GM18499 (cell line): Measurements from ENCODE around the gene NEK9.

Source experiments
- ATAC-seq: cut with Tn5 transposase; IDR thresholded peaks from one replicate; pipeline ENCODE4 v1.9.1; 2021; ENCODE audit warnings: moderate number of reproducible peaks; ENCODE audit not compliant: insufficient read depth, unreplicated experiment

NEK9 gene

DNA sequence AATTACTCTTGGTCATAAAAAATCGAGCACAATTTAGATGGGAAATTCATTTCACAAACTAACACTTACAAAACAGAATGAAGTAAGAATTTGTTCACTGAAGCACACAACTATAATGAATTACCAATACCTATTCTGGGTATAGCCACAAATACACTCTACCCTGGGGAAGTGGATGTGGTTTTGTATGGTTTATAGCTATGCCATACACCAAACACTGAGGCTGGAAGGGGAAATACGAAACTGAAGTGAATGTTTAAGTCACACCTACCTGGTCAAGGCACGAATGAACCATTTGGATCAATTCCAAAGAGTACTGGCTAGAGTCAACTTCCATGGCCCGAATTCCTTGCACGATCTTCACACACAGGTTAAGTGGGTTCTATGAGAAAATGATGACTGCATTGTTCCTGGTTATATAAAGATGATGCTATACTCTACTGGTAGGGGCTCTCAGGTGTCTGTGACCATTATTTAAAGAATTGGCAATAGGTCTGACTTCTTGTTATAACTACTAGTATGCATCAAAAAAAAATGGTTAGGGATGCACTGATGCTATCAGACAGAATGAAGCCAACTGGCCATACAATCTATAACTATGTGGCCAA lies 12.8 kb downstream of the NEK9 start:
- no peak for ATAC-seq

DNA sequence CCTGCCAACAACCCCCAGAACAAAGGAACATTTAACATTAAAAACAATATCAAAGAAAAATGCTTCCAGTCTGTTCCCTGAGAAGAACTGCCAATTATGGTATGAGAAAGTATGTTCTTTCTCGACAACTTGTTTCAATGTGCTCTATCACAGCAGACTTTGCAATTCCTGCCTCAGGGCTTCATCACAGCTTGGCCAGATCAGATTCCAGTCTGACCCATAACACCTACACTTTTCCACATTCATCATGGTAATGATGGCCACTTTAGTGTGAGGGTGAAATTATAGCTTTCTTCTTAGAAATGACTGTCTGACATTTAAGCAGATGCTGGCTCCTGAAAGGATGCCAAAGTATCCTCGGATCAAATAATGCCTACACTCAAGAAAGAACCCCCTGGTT lies 17.0 kb downstream of the NEK9 start:
- no peak for ATAC-seq

DNA sequence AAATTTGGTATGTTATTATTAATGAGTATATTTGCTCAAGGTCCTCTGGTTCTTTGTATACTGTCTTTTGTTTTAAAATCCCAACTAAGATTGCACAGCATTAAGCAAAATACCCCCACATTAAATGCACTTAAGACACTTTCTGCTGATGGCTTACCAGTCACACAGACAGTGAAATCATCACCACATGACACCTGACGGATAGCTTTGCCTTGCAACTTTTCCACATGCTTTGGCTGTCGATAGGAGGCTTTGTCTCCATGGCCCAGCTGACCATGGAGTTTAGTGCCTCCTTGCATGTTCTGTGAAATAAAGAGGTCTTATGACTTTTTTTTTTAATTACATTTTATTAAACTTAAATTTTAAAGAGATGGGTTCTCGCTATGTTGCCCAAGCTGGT lies 19.7 kb downstream of the NEK9 start:
- no peak for ATAC-seq

DNA sequence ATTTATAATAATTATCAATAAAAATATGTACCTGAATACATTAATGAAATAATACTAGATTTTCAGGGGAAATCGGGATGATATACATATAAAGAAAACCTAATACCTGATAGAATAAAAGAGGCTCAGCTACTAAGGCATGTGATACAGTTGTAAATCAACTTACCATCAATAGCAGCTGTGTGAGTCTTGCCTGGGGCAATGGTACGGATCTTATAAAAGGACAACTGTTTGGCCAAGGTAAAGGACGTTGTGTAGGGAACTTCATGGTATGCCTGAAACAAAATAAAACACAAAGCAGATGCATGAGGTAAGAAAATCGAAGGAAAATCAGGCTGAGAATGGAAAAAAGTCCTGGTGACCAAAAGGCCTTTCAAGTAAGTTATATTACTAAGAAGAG lies 25.4 kb downstream of the NEK9 start:
- ATAC-seq = no peak

DNA sequence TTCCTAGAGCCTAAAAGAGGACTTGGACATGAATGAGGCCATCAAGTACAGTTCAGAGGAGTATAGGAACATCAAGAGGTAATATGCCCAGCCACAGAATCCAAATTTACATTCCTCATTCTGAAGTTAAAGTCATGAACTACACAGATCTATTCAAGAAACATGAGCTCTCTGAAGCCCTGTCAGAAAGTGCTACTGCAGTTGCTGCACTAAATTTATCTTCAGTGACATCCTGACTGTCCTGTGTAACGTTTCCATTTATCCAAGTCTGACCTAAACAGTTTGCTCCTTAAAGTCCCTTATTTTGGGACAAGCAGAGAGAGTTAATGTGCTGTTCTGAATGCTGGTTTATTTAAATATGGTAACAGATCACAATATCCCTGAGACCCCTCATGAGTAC lies 28.2 kb downstream of the NEK9 start:
- no peak for ATAC-seq

DNA sequence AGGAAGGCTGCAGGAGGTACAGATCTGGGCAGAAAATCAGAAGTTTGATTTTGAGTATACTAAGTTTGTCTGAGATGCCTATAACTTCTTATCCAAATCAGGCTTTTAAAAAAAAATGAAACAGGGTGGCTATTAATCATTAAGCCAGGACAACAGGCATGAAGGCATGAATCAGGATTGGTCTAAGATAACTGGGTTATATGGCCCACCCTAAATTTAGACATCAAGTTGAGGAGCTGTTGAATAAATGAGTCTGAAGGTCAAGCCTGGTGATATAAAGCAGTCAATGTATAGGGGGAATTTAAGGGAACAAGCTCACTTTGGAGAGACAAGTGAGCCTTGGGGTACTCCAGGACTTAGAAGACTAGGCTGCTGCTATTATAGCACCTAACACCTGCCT lies 28.6 kb downstream of the NEK9 start:
- ATAC-seq = no peak

DNA sequence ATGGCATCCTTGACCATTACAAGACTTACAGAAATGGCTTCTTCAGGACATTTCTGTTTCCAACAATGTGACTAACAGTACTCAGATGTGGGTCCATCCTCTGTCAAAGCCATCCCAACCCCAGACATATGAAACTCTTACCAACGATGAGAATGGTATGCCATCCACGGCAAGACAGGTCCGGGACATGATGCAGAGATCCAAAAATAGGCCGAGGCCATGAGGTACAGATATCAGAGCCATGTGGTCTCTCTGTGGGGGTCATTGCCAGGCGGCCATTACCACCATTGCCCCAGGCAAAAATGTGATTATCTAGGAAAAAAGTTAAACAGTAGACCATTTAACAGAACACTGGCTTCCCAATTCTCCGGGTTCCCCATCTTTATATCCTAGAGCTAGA lies 29.9 kb downstream of the NEK9 start:
- no peak for ATAC-seq

DNA sequence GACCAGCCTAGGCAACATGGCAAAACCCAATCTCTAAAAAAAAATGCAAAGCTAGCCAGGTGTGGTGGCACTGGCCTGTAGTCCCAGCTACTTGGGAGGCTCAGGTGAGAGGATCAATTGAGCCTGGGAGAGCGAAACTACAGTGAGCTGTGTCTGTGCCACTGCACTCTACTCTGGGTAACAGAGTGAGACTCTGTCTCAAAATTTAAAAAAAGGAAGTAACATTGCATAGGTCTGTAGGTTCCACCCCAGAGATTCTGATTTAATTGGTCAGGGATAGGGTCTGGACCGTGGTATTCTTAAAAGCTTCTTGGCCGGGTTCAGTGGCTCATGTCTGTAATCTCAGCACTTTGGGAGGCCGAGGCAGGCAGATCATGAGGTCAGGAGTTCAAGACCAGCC lies 31.2 kb downstream of the NEK9 start:
- ATAC-seq = no peak

DNA sequence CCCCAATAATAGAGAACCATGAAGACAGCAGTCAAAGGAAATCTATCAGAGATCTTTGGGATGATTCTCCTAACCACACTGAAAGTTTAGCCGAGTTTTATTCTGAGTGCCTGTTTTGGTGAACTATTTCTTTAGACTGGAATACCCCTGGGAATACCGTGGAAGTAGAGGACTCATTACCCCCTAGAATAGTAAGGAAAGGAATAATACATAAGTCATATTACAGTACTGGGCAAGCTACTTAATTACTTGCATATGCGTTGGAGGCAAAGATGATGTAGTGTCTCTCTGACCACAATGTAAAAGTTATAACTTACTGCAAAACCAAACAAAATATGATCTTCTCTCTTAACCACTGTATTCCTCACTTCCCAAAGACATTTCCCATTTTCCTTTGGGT lies 32.0 kb downstream of the NEK9 start:
- ATAC-seq = no peak

DNA sequence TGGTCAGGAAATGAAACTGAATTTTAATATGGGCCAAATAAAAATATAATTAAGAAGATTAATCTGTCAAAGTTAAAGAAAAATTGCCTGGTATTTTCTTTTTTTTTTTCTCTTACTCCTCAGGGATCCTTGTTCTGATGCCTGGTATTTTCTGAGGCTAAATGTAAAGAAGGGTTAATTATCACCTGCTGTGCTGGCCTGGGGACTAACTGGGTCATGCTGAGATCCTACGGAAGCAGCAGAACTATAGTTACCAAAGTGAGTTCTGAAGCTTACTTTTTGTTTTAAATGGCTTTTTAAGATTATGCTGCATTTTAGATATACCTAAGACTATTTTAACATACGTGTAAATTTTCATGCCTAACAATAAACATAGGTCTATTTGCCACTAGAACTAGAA lies 34.1 kb downstream of the NEK9 start:
- no peak for ATAC-seq

DNA sequence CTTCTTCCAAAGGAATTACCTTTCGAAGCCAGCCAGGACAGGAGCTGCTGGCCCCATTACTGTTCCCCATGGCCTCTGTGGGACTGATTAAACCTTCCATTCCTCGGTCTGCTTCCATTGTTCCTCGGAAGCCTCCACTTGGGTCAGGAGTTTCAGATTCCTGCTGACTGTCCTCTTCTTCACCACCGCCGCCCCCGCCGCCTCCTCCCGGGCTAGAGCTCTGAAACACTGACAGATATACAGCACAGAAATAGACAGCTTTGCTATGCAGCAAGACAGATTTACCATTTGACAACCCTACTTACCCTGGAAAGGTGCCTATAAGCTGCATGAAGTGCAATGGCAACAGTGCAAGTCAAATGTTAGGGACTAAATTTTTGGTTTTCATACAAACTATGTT lies 35.6 kb downstream of the NEK9 start:
- no peak for ATAC-seq

DNA sequence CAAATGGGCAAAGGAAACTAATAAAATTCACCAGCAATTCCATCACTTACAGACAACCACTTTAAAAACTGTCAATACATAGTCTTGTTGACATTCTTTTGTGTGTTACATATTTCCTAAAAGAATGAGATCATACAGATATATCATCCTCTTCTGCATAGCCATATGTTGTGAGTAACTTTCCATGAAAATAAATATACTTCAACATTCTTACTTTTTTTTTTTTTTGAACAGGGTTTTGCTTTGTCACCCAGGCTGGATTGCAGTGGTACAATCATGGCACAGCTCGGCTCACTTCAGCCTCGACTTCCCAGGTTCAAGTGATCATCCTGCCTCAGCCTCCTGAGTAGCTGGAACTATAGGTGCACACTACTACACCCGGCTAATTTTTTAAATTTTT lies 36.5 kb downstream of the NEK9 start:
- no peak for ATAC-seq

DNA sequence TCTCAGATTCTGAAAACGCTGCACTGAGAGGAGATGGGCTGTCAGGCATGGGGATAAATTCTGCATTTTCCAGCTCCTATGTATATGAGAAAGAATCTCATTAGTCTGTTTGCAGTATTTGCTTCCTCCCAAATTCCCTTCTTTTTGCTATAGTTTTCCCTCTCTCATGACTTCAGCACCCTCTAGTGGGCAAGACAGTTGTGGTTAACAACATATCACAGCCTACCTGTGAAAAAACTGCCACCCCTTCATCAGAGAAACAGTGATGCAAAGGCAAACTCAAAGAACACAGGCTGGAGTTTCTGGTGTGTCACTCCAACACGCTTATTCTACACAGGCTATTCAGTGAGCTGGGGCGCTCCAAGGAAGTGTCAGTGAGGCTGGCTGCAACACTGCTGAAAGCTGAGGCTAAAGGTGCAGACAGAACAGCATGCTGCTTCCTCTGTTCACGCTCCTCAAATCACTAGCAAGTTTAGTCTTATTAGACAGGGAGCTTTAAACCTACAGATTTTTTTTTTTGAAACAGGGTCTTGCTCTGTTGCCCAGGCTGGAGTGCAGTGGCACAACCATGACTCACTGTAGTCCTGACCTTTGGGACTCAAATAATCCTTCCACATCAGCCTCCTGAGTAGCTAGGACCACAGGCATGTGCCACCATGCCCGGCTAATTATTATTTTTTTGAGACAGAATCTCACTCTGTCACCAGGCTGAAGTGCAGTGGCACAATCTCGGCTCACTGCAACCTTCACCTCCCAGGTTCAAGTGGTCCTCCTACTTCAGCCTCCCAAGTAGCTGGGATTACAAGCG lies 38.1 kb downstream of the NEK9 start:
- no peak for ATAC-seq

DNA sequence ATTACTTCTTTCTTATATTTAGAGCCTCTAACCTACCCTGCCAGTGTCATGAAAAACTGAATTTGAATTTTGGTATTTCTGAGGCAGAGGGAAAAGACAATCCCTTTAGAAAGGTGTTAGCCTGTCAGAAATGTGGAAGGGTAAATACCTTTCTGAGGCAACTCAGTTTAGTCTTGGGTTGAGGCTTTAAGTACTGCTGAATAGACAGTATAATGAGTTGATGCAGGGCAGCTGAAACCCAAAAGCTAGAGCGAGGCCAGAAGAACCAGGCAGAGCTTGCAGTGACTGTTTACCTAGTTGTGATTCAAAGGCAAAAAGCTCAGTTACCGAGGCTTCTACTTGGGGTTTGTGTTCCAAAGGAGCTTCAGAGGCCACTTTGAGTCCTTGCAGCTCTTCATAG lies 38.7 kb downstream of the NEK9 start:
- ATAC-seq = no peak

DNA sequence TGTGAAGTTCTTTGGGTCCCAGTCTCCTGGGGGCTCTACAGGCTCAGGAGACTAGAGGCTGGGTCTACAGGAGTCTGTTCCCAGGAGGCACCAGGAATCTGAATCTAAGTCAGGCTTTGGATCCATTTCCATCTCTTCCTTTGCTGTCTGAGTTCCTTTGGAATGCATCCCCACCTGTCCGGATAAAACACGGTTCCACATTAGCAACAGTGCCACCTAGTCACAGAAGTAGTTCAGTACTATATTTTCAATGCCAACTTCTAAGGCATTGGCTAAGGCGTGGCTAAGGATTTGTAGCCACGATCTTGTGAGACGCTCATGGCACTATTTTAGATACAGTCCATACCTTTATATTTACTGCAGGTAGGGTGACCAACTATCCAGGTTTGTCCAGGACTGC lies 42.3 kb downstream of the NEK9 start:
- no peak for ATAC-seq

DNA sequence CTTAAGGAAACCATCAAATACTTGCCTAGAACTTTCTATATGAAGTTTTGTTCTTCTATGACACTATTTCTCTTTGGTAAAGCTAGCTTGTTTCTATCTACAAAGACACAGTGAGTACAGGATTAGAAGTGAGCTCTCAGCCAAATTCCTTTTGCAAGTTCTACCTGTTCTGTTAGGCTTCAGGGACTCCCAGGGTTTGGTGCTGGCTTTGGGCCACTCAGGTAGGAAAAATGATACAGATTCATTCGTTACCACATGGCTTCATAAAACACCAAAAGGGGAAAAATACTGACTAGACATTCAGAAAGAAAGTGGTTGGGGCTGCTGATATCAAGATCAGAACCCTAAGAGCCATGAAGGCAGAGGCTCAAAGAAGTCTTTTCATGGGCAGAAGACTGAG lies 43.6 kb downstream of the NEK9 start:
- ATAC-seq = no peak

DNA sequence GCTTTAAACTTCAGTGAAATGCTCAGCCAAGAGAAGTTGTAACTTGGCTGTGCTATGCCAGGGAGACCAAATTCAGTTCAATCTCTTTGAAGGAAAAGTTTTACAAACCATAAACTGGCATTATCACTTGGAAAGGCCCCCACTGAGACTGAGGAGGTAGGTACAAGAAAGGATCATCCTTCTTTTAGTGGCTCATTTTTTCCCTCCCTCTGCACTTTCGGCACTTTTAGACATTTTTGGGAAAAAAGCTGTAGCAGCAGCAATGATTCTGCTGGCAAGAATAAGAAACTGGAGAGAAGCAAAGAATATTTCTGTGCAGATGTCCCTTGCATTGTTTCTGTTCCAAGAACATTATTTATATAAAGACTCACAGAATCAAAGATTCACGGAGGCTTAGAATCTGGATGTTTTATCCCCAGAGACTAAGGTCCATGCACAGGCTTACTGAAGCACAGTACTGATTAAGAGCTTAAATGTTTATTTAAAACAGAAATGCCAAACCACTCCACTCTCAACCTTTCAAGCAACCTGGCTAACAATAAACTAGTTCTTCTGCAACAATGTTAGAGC lies 45.1 kb downstream of the NEK9 start:
- no peak for ATAC-seq

DNA sequence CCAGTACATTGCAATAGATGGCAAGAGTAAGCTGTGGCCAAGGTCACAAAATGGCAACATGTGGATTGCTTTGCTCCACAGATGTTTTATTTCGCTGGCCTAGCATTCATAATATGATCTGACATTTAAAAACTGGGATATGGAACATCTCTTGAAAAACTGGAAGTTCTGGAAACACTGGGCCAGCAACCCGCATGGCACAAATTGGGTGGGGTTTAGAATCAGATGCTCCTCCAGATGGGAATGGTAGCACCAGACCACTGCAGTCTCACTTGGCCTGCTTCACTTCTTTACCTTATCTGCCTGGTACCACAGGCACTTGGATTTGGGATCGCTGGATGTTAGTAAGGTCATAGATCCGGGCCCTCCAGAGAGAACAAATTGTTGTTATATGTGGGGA lies 47.3 kb downstream of the NEK9 start:
- no peak for ATAC-seq

DNA sequence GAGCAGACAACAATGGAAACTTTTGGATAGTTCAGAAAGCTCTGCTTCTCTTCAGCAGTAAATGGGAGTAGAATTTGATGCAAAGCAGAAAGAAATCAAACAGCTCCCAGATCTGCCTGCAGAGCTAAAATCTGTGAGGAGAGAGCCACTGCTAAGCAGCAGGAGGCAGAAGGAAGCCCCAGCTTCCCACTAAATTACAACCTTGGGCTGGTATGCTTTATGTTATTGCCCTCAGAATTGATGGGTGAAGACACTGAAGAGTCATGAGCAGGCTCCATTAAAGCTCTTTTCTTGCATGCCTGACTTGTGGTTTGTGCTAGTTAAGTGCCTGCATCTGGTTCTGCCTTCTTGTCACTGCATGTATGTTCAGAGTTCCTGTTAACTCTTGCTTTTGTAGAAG lies 49.1 kb downstream of the NEK9 start:
- no peak for ATAC-seq

DNA sequence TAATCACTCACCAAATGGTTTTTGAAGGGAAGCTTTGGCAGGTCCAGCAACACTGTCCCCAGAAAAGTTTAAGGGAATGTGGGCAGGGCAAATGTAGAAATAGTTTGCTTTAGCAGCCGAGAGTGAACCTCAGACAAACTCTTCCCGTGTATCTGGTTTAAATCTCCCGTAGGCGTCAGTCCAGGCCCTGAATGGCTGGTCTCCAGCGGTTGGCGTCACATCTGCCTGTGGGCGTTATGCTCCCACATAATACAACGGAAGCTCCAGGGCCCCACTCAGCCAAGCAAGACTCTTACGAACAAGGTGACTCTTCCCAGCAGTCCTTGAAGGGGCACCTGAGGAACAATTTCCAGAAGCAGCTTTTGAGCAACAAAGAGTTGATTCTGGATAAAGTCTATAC lies 56.5 kb downstream of the NEK9 start:
- no peak for ATAC-seq

DNA sequence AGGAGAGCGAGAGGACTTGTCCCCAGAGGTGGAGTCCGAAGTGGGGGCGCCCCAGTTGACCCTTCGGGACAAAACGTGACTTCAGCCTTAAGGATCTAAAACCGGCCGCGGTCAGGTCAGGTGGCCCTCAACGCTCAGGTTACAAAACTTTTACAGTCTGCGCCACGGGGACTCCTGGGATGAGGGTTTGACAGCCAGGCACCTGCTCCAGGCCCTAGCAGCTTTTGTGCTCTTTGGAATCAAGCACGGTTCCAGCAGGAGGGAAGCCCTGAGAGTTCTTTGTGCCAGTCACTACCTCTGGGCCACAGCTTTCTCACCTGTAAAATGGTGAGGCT lies 57.1 kb downstream of the NEK9 start:
- ATAC-seq = no peak

DNA sequence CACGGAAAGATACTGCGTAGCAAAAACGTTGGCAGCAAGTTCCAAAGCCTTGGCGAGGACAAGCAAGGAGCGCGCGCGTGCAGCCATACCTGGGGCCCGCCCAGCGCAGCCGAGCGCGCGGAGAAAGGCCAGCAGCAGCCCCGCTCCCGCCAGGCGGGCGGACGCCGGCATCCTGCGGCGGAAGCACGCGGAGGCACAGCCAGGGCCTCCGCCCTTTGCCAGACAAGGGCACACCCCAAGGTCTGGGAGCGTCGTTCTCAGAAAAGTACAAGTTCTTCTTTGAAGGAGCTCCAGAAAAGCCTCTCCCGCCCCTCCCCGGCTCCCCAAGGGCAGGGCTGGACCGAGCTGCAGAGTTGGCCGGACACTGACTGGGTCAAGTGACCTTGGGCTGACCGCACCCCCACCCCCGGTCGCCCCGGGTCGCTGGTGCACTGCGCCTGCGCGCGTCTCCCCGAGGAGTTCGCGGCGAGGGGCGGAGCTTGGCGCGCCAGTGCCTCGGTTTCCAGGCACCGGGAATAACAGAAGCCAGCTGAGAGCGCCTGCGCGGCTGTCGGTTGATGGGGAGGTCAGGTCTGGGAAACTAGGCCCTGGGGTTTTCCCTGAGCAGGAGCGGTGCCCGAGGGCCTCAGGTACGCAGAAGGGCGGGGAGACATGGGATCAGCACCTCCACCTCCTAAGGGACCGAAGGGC lies 57.6 kb downstream of the NEK9 start, which contains the start of gene ZC2HC1C:
ZC2HC1C (plus strand) TSS at position 521 of the 690 bp plus-strand sequence. CDS start 933 bp downstream, outside the sequence.
- ATAC-seq = no peak
